Endothelial cell of umbilical vein (primary cell): ENCODE measurements around the gene ABCB10. TPM values are rescaled to one million over a fixed set of nuclear protein-coding genes. Genes with fewer than 3 reads are reported as not detected.
A peak's percentile ranks its signal among the peaks of the same experiment; 100 is the strongest.

ENCODE experiments used
- BruUV-seq: library from RNA; stranded (reverse); fragments of 400-500 nt; replicated peaks from 2 replicates; lab custom pipeline; 2021; lab: Mats Ljungman, UMichigan
- CTCF ChIA-PET: fragments of 300-600, 350-600 bp; sonication (Branson Sonifier 250); formaldehyde crosslinking; loops from one replicate; lab custom pipeline; 2021; ENCODE audit warnings: antibody characterized with exemption, inconsistent platforms; lab: Charles Lee
- POLR2A ChIA-PET: fragments of 300-600, 350-600 bp; sonication (Branson Sonifier 250); formaldehyde crosslinking; loops from one replicate; lab custom pipeline; 2021; ENCODE audit warnings: antibody characterized with exemption, inconsistent platforms; lab: Charles Lee
- DNase-seq: peaks from one replicate; pipeline ENCODE4 v3.0.0-alpha.2; 2011; ENCODE audit warnings: low read depth, low spot score
- FAIRE-seq: peaks from 2 replicates; lab custom pipeline; 2011; peaks lifted over from hg19 to GRCh38; lab: Jason Lieb, UNC
- H2AFZ ChIP-seq: 2 replicates; pipeline ENCODE4 v1.6.0; 2012; ENCODE audit warnings: low read depth, low read length, control low read depth, inconsistent platforms
- H3K27ac ChIP-seq: 2 replicates; pipeline ENCODE4 v1.5.1; 2011; ENCODE audit warnings: low read depth, mild to moderate bottlenecking, control low read depth, low read length, moderate library complexity; ENCODE audit not compliant: insufficient read depth
- H3K27me3 ChIP-seq, 2 experiments: 2 replicates each; pipeline versions ENCODE4 v1.6.0 to v1.6.1; 2011; ENCODE audit warnings: low read length in 2 of 2, mixed read lengths in 1 of 2; ENCODE audit not compliant: control insufficient read depth in 2 of 2, insufficient read depth in 2 of 2
- H3K36me3 ChIP-seq, 2 experiments: 2 replicates in 1 of 2; 3 replicates in 1 of 2; pipeline ENCODE4 v1.5.1; 2011; ENCODE audit warnings: low read length in 2 of 2, mild to moderate bottlenecking in 1 of 2, moderate library complexity in 1 of 2; ENCODE audit not compliant: control insufficient read depth in 2 of 2, insufficient read depth in 2 of 2; ENCODE audit errors: extremely low read depth in 1 of 2
- H3K4me1 ChIP-seq: 3 replicates; pipeline ENCODE4 v1.5.1; 2011; ENCODE audit warnings: mild to moderate bottlenecking, low read length; ENCODE audit not compliant: control insufficient read depth, insufficient read depth; ENCODE audit errors: extremely low read depth
- H3K4me2 ChIP-seq: 2 replicates; pipeline ENCODE4 v1.6.1; 2011; ENCODE audit warnings: low read length, control low read depth, mixed read lengths; ENCODE audit not compliant: insufficient read depth
- H3K4me3 ChIP-seq, 3 experiments: fragments of 200-600 bp in 1 of 3; sonication (generic), shearing (Covaris generic) in 1 of 3; replicated peaks in 1 of 3; 2 replicates each; pipeline ENCODE4 v1.5.1; 2011 to 2016; ENCODE audit warnings: control low read depth in 3 of 3, low read length in 3 of 3, mild to moderate bottlenecking in 2 of 3, inconsistent platforms in 1 of 3, low read depth in 1 of 3, moderate library complexity in 1 of 3; ENCODE audit not compliant: insufficient read depth in 1 of 3
- H3K79me2 ChIP-seq: 2 replicates; pipeline ENCODE4 v1.6.0; 2012; ENCODE audit warnings: low read length, inconsistent platforms; ENCODE audit not compliant: control insufficient read depth, insufficient read depth
- H3K9ac ChIP-seq: replicated peaks from 2 replicates; pipeline ENCODE3; 2011; ENCODE audit warnings: low read length, control low read depth; ENCODE audit not compliant: insufficient read depth; ENCODE audit errors: extremely low read depth
- H3K9me1 ChIP-seq: replicated peaks from 3 replicates; pipeline ENCODE4 v1.6.0; 2011; ENCODE audit warnings: mild to moderate bottlenecking, low read length; ENCODE audit not compliant: control insufficient read depth, insufficient read depth; ENCODE audit errors: extremely low read depth
- H3K9me3 ChIP-seq: replicated peaks from 2 replicates; pipeline ENCODE4 v1.5.1; 2012; ENCODE audit warnings: low read length, inconsistent platforms; ENCODE audit not compliant: control insufficient read depth, insufficient read depth
- H4K20me1 ChIP-seq: replicated peaks from 2 replicates; pipeline ENCODE3; 2011; ENCODE audit warnings: mild to moderate bottlenecking, low read length; ENCODE audit not compliant: control insufficient read depth, insufficient read depth; ENCODE audit errors: extremely low read depth
- EZH2 ChIP-seq: IDR thresholded peaks from 2 replicates; pipeline ENCODE4 v1.6.1; 2012; ENCODE audit warnings: borderline replicate concordance, low read depth, mild to moderate bottlenecking, moderate library complexity, low read length, inconsistent platforms; ENCODE audit not compliant: severe bottlenecking
- FOS ChIP-seq: IDR thresholded peaks from 2 replicates; pipeline ENCODE4 v1.6.1; 2011; ENCODE audit warnings: mild to moderate bottlenecking, low read length, moderate library complexity, borderline replicate concordance; ENCODE audit not compliant: insufficient read depth
- GATA2 ChIP-seq: IDR thresholded peaks from 2 replicates; pipeline ENCODE4 v1.7.0; 2011; ENCODE audit warnings: low read depth, mild to moderate bottlenecking, moderate library complexity, mixed read lengths, low read length; ENCODE audit not compliant: insufficient read length, insufficient read depth
- JUN ChIP-seq: IDR thresholded peaks from 2 replicates; pipeline ENCODE4 v1.6.1; 2011; ENCODE audit warnings: borderline replicate concordance, low read depth; ENCODE audit not compliant: insufficient read length, insufficient read depth
- MYC ChIP-seq: IDR thresholded peaks from one replicate; pipeline ENCODE4 v1.6.1; 2011; ENCODE audit warnings: mild to moderate bottlenecking, low read depth, low read length
- POLR2A ChIP-seq: IDR thresholded peaks from 2 replicates; pipeline ENCODE4 v1.6.1; 2012; ENCODE audit warnings: low read depth, mild to moderate bottlenecking, control low read depth, low read length
- POLR2AphosphoS5 ChIP-seq: IDR thresholded peaks from 2 replicates; pipeline ENCODE4 v1.6.1; 2012; ENCODE audit warnings: low read depth, mild to moderate bottlenecking, control low read depth, low read length, moderate library complexity; ENCODE audit not compliant: insufficient read depth
- dilution Hi-C: fragments of 300-500 bp; cut with MboI; formaldehyde crosslinking; loops from one replicate; pipeline ENCODE4 v1.15.0; 2019; ENCODE audit warnings: low sequenced_read_pairs; ENCODE audit not compliant: extremely low pct_ligation_motif_present
- intact Hi-C: fragments of 100-400 bp; cut with micrococcal nuclease; formaldehyde crosslinking; loops from one replicate; pipeline ENCODE4 v1.10.0; 2022
- polyA plus RNA-seq, 4 experiments: library from polyadenylated mRNA; depleted of rRNA in 3 of 4; stranded (reverse) in 3 of 4; unstranded in 1 of 4; fragments of >200 nt; gene quantifications; 2 replicates each; pipeline versions ENCODE4 v1.2.1 to v1.2.3, GENCODE V29; 2011 to 2012; ENCODE audit warnings: missing spikeins in 1 of 4
- total RNA-seq: library from RNA; stranded (reverse); gene quantifications from 2 replicates; pipeline ENCODE4 v1.2.3, GENCODE V29; 2021
- TF ChIP-seq, protein P1 (sequence below), 2 donors: IDR thresholded peaks; 1 replicate in 1 of 2; 2 replicates in 1 of 2; pipeline ENCODE4 v1.5.1; 2011; ENCODE audit warnings: low read length in 2 of 2, mild to moderate bottlenecking in 2 of 2, moderate library complexity in 2 of 2, control low read depth in 1 of 2, inconsistent platforms in 1 of 2, low read depth in 1 of 2; ENCODE audit not compliant: insufficient read depth in 1 of 2; ENCODE audit errors: extremely low read depth in 1 of 2

ABCB10 gene
- total and polyA plus RNA-seq, 2 donors (not counting 3 experiments of a cell fraction or from before 2014, with no cell fraction given), result 6.0 to 19.4 TPM

DNA sequence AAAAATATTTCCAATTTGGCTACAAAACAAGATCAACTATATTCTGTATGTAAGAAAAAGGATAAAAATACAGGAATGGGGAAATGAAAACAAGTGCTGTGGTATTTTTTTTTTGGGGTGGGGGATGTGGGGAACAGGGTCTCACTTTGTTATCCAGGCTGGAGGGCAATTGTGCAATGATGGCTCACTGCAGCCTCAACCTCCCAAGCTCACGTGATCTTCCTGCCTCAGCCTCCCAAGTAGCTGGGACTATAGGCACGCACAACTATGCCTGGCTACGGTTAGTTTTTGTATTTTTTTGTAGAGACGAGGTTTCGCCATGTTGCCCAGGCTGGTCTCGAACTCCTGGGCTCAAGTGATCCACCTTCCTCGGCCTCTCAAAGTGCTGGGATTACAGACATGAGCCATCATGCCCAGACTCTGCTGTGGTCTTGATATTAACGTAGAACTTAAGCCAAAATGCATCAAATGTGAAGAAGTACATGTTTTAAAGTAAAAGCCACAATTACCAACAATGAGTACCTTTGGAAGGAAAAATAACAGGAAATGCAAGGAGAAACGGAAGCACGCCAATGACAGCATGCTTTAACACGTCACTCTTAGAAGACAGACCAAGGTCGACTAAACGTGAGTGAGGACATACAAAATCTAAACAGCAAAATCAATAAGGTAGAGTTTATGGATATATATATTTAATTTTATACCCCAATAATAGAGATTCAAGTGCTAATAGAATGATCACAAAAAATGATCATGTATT is 8.8 kb upstream of the ABCB10 start:
- no peak for TF ChIP-seq MYC
- no peak for TF ChIP-seq GATA2
- TF ChIP-seq POLR2A, result no peak
- TF ChIP-seq POLR2AphosphoS5, result no peak
- TF ChIP-seq JUN, result peak; percentile 12
- no peak for TF ChIP-seq FOS
- TF ChIP-seq EZH2, result no peak
- TF ChIP-seq, protein P1, sequence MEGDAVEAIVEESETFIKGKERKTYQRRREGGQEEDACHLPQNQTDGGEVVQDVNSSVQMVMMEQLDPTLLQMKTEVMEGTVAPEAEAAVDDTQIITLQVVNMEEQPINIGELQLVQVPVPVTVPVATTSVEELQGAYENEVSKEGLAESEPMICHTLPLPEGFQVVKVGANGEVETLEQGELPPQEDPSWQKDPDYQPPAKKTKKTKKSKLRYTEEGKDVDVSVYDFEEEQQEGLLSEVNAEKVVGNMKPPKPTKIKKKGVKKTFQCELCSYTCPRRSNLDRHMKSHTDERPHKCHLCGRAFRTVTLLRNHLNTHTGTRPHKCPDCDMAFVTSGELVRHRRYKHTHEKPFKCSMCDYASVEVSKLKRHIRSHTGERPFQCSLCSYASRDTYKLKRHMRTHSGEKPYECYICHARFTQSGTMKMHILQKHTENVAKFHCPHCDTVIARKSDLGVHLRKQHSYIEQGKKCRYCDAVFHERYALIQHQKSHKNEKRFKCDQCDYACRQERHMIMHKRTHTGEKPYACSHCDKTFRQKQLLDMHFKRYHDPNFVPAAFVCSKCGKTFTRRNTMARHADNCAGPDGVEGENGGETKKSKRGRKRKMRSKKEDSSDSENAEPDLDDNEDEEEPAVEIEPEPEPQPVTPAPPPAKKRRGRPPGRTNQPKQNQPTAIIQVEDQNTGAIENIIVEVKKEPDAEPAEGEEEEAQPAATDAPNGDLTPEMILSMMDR (IDR thresholded peaks at IDR 0.05; ENCODE audit: extremely low read depth in 1 of 2, insufficient read depth in 1 of 2, low read depth in 1 of 2, low read length in 2 of 2), result no peak
- Histone ChIP-seq H3K79me2 (no peaks in the 10 kb centered on the region), H3K4me3 (no peak overlapping the region), H3K27me3 (no peaks in the 10 kb centered on the region), H3K4me1 (no peaks in the 10 kb centered on the region), H4K20me1 (no peaks in the 10 kb centered on the region), H3K4me2 (no peak overlapping the region), H3K9me1 (no peaks in the 10 kb centered on the region), H3K9me3 (no peaks in the 10 kb centered on the region), H2AFZ (no peak overlapping the region), H3K9ac (no peak overlapping the region), H3K27ac (no peak overlapping the region), H3K36me3 (no peaks in the 10 kb centered on the region)
- DNase-seq (no peak), FAIRE-seq (peak; percentile 28)
- CTCF ChIA-PET, result no interaction called here
- dilution Hi-C loops (no loop called here), intact Hi-C loops (no loop called here)
- POLR2A ChIA-PET, result no interaction called here
- BruUV-seq, result no TSS peak
